Hematopoietic multipotent progenitor cell treated with erythropoietin and hydrocortisone succinate and interleukin-3 and kit ligand, for 15 days (in vitro differentiated cells): ENCODE data around the gene ANKLE2.
"Not testable (repeated sequence)": the region's sequence is repeated elsewhere in the genome, so short reads cannot be mapped to it uniquely, and the experiment has no call there.

Experiments
- DNase-seq: peaks from one replicate; pipeline ENCODE4 v3.0.0-alpha.2; 2015; ENCODE audit warnings: low spot score

The ANKLE2 gene

DNA sequence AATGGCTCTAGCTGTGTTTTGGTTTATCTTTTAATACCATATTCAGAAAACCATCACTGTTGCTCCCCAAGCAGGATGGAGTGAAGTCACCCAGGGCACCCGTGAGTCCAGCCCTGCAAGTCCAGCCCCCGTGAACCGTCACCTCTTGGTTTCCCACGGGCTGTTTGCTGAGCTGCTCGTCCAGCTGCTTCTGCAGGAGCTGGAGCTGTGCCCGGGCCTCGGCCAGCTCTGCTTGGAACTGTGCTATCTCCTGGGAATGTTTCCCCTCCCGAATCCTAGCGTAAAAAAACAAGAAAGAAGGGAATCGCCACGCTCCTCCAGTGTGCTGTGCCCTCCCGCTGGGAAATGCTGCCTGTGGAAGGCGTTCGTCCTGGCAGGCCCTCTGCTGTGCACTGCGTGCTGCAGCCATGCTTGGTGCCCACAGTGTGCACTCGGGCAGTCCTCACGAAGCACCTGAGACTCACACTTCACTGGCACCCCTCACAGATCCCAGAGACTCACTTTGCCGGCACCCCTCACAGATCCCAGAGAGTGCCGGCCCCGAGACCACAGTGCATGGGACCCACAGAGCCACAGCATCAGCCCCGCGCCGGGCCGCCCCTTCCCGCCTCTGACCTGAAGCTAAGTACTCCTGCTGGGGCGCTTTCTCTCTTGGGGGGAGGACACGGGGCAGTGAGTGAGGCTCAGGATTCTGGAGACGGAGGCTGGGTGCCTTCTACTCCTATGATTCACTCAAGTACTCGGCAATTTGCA lies 15.4 kb upstream of the ANKLE2 start:
- DNase-seq = no peak

DNA sequence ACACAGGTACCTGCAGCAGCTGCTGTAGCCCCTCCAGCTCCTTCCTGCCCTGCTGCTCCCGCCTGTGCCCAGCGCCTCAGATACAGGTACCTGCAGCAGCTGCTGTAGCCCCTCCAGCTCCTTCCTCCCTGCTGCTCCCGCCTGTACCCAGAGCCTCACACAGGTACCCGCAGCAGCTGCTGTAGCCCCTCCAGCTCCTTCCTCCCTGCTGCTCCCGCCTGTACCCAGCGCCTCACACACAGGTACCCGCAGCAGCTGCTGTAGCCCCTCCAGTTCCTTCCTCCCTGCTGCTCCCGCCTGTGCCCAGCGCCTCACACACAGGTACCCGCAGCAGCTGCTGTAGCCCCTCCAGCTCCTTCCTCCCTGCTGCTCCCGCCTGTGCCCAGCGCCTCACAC lies 14.6 kb upstream of the ANKLE2 start:
- DNase-seq = not testable (repeated sequence)

DNA sequence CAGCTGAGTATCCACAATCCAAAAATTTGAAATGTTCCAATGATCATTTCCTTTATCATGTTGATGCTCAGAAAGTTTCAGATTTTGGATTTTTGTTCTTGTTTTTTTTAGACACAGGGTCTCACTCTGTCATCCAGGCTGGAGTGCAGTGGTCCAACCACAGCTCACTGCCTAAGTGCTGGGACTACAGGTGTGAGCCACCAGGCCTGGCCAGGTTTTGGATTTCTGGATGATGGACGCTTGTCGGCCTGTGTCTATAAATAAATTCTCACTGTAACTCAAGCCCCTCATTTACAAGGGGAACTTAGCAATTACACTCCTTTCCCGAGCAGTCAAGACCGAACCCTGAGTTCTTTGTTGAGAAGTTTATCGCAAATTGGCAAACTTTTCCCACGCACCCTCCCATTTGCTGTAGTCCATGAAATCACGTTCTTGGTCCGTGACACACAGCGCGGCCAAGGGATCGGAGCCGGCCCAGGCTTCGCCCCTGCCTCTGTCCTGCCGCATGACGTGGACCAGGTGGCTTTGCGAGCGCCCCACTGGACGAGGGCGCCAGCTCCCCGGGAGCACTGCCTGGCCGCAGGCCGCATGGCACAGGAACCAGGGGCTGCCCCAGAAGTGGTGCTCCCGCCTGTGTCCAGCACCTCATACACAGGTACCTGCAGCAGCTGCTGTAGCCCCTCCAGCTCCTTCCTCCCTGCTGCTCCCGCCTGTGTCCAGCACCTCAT lies 14.0 kb upstream of the ANKLE2 start:
- DNase-seq = no peak

DNA sequence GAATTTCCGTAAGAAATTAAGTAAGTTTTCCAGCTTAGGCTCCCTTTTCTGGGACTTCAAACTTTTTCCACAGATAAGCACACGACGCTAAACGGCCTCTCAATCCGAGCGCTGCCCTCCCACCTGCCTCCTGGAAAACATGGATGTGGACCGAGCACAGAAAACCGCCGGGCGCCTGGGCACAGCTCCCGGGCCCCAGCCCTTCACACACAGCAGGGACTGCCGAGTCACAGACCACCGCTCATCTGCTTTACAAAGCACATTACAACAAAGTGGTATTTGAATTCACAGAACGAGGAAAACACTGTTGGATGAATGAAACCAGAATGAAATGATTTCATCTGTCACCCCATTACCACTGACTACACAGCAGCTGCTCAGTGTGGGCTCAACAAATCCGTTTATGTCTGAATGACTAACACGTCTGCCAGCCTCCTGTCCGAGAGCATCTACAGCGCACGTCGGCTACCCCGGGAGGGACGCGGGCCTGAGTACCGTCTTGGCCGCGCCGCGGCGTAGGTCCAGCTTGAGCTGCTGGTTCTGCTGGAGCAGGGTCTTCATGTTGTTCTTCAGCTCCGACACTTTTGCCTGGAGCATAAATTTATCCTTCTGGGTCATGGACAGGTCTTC lies 13.1 kb upstream of the ANKLE2 start:
- DNase-seq = no peak

DNA sequence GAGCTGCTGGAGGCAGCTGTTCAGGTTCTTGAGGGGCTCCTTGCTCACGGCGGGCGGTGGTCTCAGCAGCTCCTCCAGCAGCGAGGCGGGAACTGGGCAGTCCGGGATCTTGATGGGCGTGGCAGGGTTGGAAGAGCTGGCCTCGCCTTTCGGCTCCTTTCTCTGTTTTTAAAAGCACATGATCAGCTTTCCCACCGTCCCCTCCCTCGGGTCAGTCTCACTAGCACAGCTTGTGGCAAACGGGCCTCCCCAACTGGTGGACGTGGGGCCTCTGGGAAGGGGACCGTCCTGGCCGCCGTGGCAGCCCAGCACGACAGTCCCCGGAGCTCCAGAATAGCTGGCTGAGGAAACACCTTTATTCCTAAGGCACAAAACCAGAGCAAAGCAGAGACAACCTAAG lies 12.5 kb upstream of the ANKLE2 start:
- DNase-seq = no peak

DNA sequence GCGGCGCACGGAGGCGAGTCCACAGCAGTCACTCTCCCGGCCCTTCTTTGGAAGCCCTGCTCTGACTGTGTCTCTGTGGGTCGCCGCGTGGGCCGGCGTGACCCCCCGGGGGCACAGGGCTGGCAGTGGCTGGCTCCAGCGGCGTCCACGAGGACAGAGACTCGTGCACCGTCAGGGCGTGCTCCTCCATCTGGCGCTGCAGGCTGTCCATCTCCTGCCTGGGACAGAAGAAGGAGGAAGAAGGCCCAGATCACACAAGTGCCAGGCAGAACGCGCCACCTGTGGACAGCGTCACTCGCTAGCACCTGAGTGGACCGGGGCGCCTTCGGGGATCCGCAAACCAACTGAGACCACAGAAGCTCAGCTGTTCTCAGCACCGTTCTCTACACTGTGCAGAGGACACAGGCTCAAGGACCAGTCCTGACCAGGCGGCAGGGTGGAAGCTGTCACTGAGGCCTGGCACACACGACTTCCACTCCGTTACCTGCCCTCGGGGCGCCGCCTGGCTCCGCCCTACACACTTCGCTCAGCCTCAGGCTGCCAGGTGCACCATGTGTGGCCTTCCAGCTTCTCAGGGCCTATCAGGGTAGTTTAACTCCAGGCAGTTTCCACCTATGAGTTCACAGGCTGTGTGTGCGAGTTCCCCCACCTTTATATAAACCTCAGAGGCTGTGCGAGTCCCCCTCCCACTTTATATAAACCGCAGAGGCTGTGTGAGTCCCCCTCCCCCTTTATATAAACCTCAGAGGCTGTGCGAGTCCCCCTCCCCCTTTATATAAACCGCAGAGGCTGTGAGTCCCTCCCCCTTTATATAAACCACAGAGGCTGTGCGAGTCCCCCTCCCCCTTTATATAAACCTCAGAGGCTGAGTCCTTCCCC lies 11.7 kb upstream of the ANKLE2 start:
- no peak for DNase-seq

DNA sequence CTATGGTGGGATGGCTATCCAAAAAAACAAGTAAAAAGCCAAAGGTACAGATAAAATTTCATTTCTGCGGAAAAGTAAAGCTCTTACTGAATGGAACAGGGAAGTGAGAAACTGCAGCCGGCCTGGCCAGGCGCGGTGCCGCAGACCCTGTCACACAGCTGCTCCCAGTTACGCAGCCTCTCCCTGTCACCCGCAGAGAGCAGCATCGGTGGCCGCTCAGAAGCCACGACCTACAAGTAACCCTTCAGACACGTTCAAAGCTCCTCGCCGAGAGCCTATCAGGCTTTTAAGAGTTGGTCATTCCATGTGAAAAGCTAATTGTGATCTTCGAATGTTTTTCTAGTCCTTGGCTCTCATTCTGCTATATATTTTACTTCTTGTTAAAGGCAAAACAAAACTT lies 11.0 kb upstream of the ANKLE2 start:
- DNase-seq = no peak

DNA sequence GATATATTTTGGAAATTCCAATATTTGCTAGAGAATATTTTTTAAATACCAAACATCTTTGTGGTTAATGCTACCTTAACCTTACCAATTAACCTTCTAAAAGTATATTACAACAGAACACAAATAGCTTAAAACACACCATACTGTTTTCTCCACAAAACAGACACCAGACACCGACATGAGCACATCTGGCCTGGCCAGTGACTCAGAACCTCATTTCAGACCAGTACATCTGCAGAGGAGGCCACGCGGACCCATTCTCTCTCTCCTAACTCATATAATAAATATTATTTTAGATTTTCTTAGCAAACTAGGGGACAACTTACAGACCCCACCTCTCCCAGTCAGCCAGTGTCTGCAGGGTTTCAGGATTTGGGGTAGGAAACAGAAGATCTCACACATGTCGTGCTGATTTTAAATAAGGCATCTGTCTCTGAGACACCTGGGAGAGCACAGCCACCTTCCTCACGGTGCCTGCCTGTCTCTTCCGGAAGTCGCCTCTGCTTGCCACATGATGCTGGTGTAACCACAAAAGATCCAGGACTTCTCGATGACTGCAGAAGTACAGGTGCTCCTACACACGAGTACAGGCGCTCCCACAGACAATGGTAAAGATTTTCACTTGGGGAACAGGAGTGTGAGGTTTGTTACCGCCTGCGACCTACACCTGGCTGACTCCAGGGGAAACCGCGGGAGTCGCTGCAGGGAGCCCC lies 9.7 kb upstream of the ANKLE2 start:
- DNase-seq = no peak

DNA sequence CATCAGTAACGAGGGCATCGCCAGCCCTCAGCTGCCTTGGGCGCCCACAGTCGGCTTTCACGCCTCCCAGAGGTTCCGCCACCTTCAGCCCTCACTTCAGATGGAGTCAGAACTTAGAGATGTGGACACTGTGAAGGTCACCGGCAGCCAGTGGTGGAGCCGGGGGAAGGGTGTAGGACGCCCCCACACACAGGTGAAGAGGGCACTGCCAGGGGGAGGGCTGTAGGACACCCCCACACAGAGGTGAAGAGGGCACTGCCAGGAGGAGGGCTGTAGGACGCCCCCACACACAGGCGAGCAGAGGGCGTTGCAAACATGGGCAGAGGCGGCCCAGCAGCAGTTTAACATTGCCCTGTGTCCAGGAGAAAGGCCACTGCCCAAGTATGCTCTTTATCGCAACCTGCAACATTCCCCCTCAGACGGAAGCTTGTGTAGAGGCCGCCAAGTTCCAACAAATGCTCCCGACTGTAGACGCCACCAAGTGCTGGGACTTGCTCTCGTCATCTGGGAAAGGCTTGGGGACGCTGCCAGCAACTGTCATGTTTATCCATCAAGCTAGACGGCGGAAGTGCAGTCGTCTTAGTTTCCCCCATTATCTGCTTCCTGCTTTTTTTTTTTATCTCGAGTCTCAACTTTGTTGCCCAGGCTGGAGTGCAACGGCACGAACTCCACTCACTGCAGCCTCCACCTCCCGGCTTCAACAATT lies 4.9 kb upstream of the ANKLE2 start:
- DNase-seq = no peak

DNA sequence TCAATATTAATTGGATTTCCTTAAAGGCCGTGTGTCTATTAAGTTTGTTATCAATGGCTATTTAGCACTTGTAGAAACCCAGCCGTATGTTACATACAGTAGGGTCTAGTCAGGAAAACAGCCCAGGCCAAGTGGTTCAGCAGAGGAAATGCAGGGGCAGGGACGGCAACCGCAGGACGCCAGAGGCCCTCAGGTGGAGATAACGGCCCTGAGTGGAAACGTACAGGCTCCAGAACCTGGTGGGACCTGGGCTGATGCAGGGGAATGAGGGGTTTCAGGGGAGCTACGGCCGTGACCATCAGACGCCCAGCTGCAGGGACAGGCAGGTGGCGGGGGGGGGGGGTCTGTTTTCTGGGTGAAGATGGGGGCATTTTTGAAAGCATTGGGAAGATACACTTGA lies 3.7 kb upstream of the ANKLE2 start:
- DNase-seq = no peak

DNA sequence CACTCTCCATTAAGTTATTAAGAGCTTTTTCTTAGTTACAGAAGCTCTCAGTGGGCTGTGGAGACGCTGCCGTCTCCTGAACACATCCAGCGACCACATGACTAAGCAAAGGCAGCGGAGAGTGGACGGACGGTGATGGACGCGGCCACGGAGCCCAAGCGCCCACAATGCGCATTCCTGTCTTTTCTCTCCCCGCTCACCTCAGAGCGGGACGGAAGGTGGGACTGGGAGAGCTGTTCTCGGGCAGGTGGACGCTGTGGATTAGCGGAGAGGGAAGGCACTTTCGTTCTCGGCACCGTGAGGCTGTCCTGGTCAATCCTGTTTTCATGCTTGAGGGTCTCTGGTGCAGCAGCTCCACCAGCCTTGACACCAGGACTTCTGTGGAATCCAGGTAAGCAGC lies 2.6 kb upstream of the ANKLE2 start:
- no peak for DNase-seq

DNA sequence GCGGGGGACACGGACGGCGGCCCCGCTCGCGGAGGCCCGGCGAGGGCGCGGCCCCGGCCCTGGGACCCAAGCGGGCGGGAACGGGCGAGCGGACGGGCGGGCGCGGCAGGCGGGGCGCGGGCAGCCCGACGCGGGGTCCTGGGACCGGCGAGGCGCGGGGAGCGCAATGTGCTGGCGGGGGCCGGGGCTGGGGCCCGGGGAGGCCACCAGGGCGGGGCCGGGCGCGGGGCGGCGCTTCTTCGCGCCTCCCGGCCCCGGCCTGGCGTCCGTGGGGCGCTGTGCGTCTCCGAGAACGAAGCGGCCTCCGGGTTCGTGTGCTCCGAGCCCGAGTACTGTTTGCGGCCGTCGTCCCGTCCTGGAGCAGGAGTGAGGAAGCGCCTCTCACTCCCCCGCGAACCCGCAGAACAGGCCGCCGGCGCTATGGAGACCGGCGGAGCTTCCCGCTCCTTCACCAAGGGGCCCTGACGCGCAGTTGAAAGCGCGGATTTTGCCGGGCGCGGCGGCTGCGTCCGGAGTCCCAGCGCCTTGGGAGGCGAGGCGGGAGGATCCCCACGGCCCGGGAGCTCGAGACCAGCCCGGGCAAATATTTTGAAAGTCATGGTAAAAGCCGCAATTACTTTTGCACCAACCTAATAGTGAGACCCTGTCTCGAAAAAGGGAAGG lies 420 bp upstream of the ANKLE2 start:
- peak; percentile 83 for DNase-seq

DNA sequence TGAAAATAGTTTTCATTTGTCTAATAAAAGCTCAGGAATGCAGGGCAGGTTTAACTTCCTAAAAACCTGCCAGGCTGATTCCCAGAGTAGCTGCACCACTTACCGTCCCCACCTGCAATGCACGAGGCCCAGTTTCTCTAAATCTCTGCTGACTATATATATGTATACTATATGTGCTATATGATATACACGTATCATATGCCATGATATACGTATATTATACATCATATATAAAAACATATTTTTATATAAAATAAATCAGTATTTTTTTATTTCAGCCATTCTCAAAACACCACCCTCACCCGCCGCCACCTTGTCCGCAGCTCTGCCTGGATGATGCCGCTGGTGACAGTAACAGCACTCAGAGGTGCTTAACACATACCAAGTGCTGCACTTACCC lies 2.3 kb downstream of the ANKLE2 start:
- DNase-seq = no peak

DNA sequence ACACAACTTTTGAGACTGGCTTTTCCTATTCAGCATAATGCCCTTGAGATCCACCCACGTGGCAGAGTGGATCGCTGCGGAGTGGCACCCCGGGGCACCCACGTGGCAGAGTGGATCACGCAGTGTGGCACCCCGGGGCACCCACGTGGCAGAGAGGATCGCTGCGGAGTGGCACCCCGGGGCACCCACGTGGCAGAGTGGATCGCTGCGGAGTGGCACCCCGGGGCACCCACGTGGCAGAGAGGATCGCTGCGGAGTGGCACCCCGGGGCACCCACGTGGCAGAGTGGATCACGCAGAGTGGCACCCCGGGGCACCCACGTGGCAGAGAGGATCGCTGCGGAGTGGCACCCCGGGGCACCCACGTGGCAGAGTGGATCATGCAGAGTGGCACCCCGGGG lies 2.8 kb downstream of the ANKLE2 start:
- not testable (repeated sequence) for DNase-seq

DNA sequence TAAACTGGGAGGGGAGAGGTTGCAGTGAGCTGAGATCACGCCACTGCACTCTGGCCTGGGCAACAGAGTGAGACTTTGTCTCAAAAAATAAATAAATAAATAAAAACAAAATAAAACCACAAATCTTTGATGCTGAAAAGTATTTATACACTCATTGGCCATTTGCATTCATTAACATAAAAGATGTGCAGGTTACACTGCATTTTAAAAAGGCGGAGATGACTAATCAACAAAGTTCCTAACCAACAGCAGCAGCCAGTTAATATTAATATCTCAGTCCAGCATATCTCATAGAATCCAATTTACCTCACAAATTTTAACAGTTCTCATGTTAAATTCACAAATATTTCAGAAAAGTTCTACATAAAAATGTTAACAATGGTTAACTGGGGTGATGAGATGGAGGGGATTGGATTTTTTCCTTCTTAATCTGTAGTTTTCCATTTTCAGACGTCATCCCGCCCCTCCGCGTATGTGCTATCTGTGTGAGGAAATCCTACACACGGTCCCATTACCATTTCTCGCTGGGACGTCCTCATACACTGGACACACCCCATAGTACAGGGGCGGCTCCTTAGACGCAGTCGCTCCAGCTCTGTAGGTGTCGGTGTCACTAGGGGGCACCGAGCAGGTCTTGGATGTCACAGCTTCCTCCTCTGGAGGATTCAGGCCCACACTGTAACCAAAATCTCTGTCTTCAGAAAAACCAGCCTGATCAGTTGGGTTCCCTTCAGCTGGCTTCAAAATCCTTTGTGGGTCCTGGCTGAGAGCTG lies 7.3 kb downstream of the ANKLE2 start:
- DNase-seq = no peak

DNA sequence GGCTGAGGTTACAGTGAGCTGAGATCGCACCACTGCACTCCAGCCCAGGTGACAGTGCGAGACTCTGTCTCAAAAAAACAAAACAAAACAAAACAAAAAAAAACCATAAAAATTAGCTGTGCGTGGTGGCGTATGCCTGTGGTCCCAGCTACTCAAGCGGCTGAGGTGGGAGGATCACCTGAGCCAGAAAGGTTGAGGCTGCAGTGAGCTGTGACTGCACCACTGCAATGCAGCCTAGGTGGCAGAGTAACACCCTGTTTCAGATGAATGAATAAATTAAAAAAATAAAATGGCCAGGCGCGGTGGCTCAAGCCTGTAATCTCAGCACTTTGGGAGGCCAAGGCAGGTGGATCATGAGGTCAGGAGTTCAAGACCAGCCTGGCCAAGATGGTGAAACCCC lies 8.0 kb downstream of the ANKLE2 start:
- not testable (repeated sequence) for DNase-seq

DNA sequence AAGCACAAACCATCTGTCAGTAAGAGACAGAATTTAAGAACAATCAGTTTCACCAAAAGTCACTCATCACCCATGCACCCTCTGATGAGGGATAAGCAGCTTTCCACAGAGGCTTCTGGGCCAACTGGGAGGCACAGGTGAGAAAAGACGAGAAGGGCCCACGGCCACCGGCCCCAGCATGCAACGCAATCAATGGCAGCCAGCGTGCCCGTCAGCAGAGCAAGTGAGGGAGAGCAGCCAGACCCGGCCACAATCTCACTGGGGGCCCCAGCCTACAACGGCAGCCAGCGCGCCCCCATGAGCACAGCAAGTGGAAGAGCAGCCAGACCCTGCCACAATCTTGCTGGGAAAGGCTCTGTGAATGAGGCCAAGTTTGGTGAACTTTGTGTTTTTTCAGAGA lies 13.3 kb downstream of the ANKLE2 start:
- no peak for DNase-seq

DNA sequence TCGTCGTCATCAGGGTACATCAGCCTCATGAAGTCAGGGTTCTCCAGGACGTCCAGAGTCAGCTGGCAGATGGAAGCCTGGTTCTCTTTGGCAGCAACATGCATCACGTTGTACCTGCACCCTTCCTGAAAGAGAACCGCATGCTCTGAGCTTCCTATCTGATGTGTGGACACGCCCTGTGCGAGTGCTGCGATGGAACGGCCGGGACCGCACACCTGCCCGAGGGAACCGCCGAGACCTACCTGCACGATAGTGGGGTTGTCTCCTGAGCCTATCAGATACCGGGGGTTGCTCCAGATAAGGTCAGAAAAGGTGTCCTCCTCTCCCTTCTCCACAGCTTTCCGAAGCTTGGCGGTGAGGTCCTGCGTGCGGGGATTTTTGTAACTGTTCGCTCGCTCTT lies 13.7 kb downstream of the ANKLE2 start:
- DNase-seq = no peak

DNA sequence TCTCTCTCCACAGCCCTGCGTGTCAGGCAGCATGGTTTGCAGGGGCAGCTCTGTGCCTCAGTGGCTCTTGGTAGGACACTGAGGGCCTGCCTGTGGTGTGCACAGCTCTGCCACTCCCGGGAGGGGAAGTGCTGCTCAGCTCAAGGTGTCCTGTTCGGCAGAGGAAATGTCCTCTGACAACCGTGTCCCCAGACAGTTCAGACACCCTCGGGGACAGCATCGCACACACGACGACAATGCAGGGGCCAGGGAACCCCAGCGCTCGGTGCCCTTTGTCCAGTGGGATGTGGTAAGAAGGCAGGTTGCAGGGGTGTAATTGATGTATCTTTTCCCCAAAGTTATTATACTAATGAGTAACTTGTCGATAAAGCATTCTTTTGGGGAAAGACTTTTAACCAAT lies 14.2 kb downstream of the ANKLE2 start:
- DNase-seq = no peak

DNA sequence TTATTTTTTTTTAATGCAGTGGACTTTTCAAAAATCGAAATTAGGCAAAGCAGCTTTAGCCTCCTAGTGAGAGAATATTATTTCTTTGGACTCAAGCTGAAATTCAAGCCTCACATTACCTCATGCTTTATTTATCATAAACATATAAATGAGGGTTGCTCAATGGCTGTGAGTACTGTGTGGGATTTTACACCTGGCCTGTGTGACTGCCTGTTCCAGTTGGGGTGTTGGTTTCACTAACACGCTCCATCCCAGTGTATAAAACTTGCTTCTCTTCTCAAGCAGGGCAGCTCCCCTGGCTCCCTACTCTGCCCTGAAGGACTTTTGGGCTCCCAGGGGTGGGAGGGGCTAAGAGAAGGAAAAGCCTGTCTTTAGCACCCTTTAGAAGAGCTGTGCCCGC lies 15.0 kb downstream of the ANKLE2 start:
- no peak for DNase-seq
